IPS DF 19.7 (cell line): ENCODE data around the gene FKBP1A.
"Not testable (repeated sequence)": the region's sequence is repeated elsewhere in the genome, so short reads cannot be mapped to it uniquely, and the experiment has no call there.

Experiments used
- DNase-seq: peaks from one replicate; pipeline ENCODE4 v3.0.0-alpha.2; 2013; ENCODE audit warnings: low read depth, low spot score

The FKBP1A gene

DNA sequence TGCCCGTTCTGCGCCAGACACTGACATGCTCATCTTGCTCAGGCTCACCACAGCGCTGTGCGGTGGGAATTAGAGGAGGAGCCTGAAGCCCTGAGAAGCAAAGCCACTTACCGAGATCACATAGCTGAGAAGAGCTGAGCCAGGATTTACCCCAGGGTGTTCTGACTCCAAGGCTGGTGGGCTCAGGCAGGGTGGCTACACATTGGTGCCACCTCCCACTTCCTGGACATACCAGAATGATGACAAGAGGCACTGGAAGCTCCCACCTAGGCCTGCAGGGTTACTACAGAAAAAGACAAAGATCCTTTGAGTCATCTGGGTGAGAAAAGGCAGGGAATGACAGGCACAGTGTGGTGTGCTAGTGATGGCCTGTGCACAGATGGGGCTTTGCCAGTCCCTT, 24.4 kb upstream of the FKBP1A start:
- DNase-seq, result no peak

DNA sequence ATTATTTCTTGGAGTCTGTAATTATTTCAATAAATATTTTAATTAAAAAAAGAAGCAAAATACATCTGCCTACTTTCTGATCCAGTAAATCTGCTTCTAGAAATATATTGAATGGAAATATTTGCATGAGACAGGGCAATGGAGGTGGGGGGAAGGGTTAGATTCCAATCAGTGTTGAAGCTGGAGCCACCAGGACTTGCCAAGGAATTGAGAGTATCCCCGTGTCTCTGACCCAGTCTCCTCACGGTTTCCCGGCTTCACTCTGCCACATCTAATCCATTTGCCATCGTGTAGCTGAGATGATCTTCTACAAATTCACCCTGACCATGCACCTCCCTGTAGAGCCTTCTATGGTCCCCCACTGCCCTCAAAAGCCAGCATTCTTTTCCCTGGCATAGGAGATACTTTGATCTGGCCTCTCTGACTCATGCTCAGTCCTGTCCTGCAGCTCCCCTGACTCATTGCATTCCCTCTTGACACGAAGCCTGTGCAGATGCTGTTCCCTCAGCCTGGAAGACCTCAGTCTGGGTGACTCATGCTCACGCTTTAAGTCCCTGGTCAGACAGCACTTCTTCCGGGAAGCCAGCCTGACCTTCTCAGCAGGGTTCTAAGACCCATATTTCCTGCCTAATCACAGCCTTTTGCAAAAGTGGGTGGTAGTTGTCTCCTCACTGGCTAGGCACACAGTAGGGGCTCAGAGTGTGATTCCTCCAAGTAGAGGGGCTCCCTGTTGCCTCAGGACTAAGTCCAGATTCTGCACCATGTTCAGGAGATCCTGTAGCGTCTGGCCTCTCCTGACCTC, 23.0 kb upstream of the FKBP1A start:
- no peak for DNase-seq

DNA sequence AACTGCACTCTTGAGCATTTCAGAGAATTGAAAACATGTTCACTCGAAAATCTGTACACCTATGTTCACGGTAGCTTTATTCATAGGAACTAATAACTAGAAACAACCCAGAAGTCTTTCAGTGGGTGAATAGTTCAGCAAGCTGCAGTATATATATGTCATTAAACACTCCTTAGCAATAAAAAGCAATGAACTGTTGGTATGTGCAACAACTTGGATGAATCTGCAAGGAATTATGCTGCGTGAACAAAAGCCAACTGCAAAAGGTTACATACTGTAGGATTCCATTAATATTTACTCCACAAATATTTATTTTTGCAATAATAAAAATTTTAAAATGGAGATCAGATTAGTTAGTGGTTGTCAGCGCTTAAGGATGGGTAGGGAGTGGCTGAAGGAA, 22.1 kb upstream of the FKBP1A start:
- no peak for DNase-seq

DNA sequence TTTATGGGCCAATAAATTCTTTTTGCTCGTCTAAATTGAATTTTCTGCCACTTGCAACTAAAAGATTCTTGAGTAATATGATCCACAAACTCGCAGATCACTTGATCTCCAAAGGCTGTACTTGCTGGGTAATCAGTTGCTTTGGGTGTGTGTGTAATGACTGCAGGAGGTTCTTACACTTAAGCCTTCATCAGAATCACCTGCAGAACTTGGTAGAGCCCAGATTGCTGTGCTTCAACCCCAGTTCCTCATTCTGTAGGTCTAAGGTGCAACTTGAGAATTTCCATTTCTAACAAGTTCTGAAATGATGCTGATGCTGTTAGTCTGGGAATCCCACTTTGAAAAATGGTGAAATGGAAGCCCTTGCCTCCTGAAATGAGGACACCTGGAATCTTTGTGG, 12.9 kb upstream of the FKBP1A start:
- no peak for DNase-seq

DNA sequence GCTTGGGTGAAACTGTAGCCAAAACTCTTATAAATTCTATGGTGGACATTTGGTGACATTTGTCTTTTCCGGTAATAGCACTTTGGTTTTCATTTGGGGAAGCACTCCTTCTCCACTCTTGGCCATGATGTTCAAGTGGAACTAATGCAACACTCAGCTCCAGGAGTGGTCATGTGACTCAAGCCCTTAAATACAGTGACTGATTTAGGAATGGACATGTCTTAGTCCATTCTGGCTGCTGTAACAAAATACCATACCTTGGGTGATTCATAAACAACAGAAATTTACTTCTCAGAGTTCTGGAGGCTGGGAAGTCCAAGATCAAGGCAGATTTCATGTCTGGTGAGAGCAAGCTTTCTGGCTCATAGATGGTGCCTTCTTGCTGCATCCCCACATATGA, 10.8 kb upstream of the FKBP1A start:
- DNase-seq, result no peak

DNA sequence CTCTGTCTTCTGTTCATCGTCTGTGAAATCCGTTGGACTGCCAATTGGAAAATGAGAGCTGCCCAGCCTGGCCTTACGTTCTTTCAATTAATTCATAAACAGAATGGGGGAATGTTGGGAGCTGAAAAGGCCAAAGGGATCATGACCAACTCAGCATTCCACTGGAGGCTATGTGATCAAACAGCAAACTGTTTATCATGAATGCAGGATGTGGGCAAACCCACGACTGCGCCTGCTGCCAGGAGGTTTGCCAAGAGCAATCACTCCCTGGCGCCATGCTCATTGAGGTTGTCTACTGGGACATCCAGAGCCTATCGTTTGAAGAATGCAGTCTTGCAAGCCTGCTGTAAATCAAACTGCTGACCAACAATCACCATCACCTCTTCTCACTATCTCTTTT, 9.3 kb upstream of the FKBP1A start:
- no peak for DNase-seq

DNA sequence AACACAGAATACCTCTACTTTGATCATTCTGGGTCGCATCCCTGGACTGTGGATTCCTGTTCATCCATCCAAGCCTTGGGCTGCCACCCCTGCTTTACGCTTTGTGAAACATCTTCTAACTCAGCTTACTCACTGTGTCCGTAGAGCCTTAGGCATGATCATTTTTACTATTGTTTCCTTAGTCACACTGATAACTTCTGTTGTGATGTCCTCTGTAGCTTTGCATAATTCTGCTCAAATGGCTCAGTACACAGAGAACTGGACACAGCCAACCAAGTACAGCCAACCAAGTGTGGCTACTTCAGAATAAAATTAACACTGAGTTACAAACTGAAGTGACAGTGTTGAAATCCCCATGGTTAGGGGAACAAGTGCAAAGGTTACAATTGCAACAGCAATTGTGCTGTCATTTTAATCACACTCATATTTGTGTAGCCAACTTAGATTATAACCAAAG, 8.6 kb upstream of the FKBP1A start:
- DNase-seq, result no peak

DNA sequence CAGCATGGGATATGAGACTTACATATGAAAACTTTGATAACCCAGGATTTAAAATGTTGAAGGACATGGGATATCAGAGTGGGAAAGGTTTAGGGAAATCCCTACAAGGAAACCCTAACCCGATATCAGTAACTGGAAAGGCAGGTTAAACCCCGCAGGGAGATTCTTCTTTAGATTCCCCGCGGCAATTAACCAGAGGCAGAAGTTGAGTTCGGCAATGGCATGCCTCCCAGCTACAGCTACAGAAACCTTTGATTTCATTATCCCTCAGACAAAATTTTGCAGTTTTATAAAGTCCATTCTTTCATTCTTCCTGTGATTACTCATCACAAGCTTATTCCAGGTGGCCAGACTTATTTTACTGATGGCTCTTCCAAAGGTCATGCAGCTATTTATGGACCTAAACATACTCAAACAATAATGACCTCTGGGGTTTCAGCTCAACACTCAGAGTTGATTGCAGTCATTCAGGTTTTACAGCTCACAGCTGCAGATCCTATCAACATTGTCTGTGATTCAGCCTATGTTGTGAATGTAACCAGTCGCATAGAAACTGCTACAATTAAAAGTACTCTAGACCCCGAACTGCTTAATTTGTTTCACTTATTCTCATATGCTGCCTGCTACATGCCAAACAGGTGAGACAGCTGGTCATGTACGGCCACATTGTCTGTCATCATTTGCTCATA, 7.0 kb upstream of the FKBP1A start:
- not testable (repeated sequence) for DNase-seq

DNA sequence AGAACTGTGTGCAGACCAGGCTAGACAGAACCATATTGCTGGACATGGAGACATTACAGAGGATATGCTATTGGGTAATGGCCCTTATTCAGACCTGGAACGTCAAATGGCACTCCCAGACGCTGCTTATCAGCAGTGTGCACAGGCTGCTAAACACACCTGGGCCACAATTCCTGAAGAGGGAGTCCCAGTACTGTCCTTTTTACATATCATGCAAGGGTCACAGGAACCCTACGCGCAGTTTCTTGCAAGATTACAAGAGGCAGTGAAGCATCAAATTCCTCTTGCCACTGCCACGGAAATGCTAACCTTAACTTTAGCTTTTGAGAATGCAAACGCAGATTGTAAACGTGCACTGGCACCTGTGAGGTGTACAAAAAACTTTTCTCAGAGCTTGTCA, 5.3 kb upstream of the FKBP1A start:
- DNase-seq, result not testable (repeated sequence)

DNA sequence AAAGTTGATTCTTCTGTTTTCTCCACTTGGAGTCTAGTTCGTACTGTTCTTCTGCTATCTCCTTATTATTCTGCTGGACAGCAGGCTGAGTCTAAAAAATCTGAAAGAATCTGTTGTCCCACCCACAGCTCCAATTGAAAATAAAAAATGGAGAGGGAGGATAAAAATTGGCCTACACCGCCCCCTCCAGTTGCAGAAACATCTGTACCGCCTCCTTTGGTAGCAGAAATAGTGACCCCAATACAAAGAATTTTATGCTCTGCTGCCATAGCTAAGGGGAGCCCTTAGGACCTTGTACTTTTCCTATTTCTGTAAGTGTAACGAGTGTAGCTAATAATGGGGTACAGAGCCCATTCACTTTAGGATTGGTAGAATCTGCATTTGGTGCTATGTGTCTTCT, 4.9 kb upstream of the FKBP1A start:
- DNase-seq, result no peak

DNA sequence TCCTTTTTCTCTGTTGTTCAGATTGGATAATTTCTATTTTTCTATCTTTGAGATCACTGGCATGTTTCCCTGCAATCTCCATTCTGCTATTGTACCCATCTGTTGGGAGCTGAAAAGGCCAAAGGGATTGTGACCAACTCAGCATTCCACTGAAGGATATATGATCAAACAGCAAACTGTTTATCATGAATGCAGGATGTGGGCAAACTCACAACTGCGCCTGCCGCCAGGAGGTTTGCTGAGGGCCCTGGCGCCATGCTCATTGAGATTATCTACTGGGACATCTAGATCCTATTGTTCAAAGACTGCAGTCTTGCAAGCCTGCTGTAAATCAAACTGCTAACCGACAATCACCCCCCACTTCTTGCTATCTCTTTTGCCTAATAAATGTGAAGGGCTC, 3.8 kb upstream of the FKBP1A start:
- no peak for DNase-seq

DNA sequence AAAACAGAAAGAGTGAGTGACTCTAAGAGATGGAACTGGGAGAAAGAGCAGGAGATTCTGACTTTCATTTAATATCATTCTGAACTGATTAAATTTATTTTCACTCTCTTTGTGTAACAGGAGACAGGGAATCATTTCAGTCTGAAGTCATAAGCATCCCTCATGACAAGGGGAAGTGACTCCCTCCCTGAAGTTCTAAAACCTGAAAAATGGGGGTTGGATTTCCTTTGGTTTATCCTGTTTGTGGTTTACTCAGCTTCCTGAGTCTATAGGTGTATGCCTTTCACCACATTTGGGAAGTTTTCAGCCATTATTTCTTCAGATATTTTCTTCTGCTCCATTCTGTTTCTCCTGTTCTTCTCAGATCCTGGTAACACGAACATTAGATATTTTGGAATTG, 3.4 kb upstream of the FKBP1A start:
- no peak for DNase-seq

DNA sequence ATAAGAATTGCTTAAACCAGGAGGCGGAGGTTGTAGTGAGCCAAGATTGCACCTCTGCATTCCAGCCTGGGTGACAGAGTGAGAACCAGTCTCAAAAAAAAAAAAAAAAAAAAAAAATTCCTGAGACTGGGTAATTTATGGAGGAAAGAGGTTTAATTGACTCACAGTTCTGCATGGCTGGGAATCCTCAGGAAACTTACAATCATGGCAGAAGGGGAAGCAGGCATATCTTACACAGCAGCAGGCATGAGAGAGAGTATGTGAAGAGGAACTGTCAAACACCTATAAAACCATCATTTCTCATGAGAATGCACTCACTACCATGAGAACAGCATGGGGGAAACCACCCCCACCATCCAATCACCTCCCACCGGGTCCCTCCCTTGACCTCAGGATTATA, 1.8 kb upstream of the FKBP1A start:
- no peak for DNase-seq

DNA sequence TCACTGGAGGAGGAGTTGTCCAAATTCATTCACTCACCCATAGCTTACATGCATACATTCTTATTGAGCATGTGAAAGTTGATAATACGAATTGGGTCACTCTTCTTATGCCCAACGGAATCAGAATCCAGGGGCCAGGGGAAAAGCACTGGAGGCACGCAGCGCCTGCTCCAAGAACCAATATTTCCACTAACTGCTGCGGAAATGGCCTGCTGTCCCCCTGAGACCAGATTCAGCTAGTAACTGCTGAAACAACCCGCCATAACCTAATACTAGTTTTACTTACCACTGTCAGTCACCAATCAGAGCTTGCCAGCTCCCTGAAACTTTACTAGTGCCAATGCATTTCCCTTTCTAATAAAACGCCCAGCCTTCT, 641 bp upstream of the FKBP1A start:
- DNase-seq, result no peak

DNA sequence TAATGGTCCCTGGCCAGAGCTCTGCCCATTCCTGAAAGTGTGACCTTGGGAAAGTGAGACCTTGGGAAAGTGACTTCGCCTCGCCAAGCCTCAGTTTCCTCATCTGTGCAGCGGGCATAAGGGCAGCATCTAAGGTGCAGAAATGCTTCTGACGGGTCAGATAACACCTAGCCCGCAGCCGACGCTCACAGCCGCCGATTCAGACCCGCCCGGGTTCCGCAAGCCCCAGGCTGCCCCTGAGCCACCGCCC, 486 bp downstream of the FKBP1A start:
- no peak for DNase-seq

DNA sequence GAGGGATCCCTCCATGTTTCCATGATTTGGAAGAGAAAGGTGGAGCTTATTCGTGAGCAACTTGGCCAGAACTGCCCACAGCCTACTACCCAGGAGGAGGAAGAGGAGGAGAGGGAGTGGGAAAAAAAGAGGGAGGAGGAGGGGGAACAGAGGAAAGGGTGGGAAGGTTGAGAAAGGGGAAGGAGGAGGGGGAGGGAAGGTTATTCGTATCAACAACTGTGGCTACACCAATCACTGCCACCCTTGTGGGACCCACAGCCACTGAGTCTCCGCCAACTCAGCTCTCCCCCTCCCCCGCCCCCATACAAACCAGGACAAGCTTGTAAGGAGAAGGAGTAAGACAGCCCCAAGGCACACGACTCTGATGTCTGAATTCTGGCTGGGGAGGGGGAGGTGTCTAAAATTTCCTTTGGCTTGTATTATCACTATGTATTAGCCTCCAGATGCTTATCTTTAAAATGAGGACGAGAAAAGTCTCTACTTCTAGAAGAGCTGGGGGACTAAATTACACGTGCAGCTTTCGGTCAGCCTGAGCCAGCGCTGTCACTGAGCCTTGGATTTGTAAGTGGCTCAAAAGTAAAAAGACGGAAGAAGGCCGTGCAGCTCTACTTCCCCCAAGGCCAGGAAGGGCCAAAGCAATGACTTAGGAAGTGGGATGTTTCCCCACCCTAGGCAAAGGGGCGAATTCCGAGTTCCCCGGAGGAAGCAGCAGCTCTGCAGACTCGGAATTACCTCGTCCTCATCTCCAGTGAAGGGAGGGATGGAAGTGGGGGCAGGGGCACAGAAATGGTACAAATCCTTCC, 1.0 kb downstream of the FKBP1A start:
- DNase-seq, result no peak

DNA sequence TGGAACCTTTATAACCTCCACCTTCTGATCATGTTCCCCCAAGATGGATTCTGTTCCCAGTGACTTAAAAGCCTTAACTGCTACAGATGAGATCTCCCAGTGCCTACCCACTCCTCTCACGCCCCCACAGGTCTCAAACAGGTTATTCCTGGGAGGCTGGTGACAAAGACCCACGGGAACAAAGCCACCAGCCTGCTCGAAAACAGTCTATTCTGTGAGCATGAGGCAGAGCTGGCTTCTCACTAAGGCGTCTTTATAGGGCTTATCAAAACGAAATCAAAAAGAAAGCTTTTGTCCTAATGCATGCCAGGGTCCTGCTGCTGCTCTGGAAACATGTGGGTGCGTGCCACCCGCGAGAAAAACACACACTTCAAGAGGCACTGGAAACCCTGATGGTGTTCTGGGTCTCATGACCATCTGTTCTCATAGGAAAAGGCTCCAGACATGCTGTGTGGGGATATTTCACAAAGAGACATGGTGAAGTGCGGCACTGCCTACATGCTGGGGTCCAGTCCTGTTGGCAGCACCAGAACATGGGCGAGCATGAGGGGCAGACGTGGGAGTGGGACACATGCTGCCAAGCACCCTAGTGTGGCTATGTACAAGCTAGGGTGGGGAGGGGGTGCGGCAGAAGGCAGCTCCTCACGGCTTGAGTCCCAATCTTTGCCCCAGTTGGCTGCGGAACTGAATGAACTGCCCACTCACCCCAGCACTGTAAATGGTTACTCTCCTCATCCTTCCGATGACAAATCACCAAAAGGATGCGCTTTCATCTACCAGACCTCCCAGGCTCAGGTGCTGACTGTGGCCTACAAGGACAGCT, 2.1 kb downstream of the FKBP1A start:
- DNase-seq, result no peak

DNA sequence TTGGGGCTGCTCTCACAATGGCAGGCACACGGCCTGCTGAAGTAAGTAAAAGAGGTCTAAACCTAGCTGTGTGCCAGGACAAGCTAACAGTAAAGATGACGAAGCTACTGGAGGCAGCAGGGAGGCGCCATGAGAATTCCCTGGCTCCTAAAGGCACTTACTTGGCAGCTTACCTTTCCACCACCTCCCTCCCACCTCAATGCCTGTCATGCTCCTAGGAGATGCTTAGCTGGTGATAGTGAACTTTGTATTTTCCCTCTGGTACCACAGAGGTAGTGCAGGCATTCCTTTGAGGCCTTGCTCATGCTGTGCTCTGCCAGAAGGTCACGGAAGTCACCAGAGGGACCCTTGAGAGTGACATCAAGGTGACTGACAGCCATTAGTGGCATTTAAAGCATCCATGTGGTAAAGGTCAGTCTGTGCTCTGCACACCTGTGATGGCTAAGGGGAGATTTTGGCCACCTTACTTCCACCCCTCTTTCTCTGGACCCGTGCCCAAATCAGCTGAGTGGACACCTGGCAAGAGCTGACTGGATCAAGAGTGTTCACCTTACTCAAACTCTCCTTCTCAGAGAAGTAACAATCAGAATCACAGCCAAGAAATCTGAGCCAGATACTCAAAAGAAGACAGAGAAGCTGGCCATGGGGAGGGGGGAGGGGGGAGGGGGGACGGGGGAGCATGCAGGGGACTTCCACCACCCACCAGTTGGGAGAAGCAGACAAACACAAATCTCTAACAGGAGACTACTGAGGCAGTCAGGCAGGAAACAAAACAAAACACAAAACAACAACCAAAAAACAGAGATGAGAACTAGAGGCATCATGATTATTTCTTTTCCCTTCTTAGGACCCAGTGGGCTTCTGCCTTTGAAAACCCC, 2.9 kb downstream of the FKBP1A start:
- no peak for DNase-seq

DNA sequence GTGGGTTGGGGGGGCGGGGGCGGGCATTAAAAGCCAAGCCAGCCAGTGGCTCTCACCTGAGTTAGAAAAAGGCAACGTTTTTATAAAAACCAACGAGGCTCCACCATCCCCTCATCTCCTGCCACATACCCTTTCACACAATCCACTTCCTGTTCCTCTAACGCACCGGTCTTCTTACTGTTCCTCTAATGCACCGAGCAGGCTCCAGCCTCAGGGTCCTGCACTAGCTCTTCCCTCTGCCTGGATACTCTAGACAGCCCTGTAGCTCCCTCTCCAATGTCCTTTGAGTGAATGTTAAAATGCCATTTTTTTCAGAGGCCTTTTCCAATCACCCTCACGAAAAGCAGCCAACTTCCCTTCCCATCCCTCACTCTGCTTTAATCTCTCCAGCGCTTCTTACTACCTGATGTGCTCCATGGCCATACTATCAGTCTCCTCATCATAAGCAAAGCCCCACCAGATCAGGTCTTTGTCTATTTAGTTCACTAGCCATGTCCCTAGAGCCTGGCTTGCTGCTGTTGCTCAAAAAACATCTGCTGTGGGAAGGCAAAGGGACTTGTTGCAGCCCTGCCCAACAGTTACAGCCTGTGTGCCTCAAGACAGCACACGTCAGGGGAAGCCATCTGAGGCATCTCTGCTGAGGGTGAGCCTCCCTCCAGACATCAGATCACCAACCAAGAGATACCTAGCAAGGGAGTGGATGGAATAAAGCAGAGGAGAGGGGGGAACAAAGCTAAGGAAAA, 3.9 kb downstream of the FKBP1A start:
- DNase-seq, result no peak

DNA sequence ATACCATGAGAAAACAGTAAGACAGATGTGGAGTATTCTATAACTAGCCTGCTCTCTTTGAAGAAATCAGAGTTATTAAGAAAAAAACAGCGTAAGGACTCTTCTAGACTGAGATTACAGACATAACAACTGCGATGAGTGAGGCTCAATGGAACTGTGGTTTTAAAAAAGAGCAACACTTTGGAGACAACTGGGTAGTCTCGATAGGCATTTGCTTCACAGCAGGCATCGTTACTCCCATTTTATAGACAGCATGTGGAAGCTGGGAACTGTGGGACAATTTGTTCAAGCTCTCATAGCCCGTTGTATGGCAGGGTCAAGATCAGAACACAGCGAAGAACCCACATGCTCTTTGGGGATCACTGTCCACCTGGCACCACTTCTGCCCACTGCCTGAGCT, 4.6 kb downstream of the FKBP1A start:
- no peak for DNase-seq
